Measurements from ENCODE around the gene SHD. TPM values are rescaled to one million over a fixed set of nuclear protein-coding genes. Genes with fewer than 3 reads are reported as not detected.

SHD gene
- total RNA-seq, 2 donors from 2014 or later = 2.8 to 6.6 TPM

- WGBS, 2 experiments (ENCODE audit: insufficient coverage in 1 of 2, insufficient read length in 1 of 2) = 85 to 93% methylated on average over 8 to 11 of the region's 12 CpGs
- peaks cover 13% of the 10 kb centered on the region for H3K9me3 Mint-ChIP-seq
- no peak overlapping the region for H3K27ac Mint-ChIP-seq
- H3K4me3 ChIP-seq (ENCODE audit: low read length) = no peak overlapping the region
- H3K36me3 Mint-ChIP-seq (ENCODE audit: low read depth) = peaks cover 58% of the 10 kb centered on the region
- peaks cover 5% of the 10 kb centered on the region for H3K36me3 ChIP-seq (ENCODE audit: control insufficient read depth, insufficient read depth, low read length)
- H3K4me3 Mint-ChIP-seq = no peak overlapping the region
- no peak overlapping the region for H3K9ac ChIP-seq (ENCODE audit: extremely low read depth, low read length, poor library complexity, severe bottlenecking)
- no peak for TF ChIP-seq CTCF (conservative IDR thresholded peaks at IDR 0.05)
- no peak for DNase-seq
- H3K27ac ChIP-seq (ENCODE audit: low read depth, low read length) = no peak overlapping the region
- H3K4me1 Mint-ChIP-seq = no peaks in the 10 kb centered on the region
- H3K27me3 ChIP-seq (ENCODE audit: control insufficient read depth, insufficient read depth, low read length, poor library complexity, severe bottlenecking) = no peaks in the 10 kb centered on the region
- H3K9me3 ChIP-seq (ENCODE audit: control insufficient read depth, low read length) = no peaks in the 10 kb centered on the region
- H3K27me3 Mint-ChIP-seq (ENCODE audit: insufficient read depth) = no peaks in the 10 kb centered on the region
- no peaks in the 10 kb centered on the region for H3K4me1 ChIP-seq (ENCODE audit: control insufficient read depth, insufficient read depth, low read length)
These were observed 34.9 kb downstream of the SHD start for GRCh38 chr19:4313847-4314490.

- no peak overlapping the region for H3K27ac Mint-ChIP-seq
- peaks cover 31% of the 10 kb centered on the region for H3K9me3 Mint-ChIP-seq
- DNase-seq = no peak
- Histone ChIP-seq H3K36me3 (ENCODE audit: control insufficient read depth, insufficient read depth, low read length) (no peaks in the 10 kb centered on the region), H3K9ac (ENCODE audit: extremely low read depth, low read length, poor library complexity, severe bottlenecking) (no peak overlapping the region), H3K27me3 (ENCODE audit: control insufficient read depth, insufficient read depth, low read length, poor library complexity, severe bottlenecking) (no peaks in the 10 kb centered on the region), H3K4me3 (ENCODE audit: low read length) (no peak overlapping the region), H3K9me3 (ENCODE audit: control insufficient read depth, low read length) (peaks cover 10% of the 10 kb centered on the region), H3K27ac (ENCODE audit: low read depth, low read length) (no peak overlapping the region), H3K4me1 (ENCODE audit: control insufficient read depth, insufficient read depth, low read length) (no peaks in the 10 kb centered on the region)
- no peak overlapping the region for H3K4me3 Mint-ChIP-seq
- 95 to 98% methylated on average over 7 to 9 of the region's 9 CpGs for WGBS, 2 experiments (ENCODE audit: insufficient coverage in 1 of 2, insufficient read length in 1 of 2)
- TF ChIP-seq CTCF (conservative IDR thresholded peaks at IDR 0.05) = no peak
- peaks cover 49% of the 10 kb centered on the region for H3K36me3 Mint-ChIP-seq (ENCODE audit: low read depth)
- no peaks in the 10 kb centered on the region for H3K4me1 Mint-ChIP-seq
- H3K27me3 Mint-ChIP-seq (ENCODE audit: insufficient read depth) = no peaks in the 10 kb centered on the region
These were observed 37.9 kb downstream of the SHD start for GRCh38 chr19:4316956-4317355.

GRCh38 chr19:4318460-4318859 lies 39.4 kb downstream of the SHD start:
- peaks cover 10% of the 10 kb centered on the region for H3K9me3 ChIP-seq (ENCODE audit: control insufficient read depth, low read length)
- H3K27ac ChIP-seq (ENCODE audit: low read depth, low read length) = no peak overlapping the region
- no peak overlapping the region for H3K9ac ChIP-seq (ENCODE audit: extremely low read depth, low read length, poor library complexity, severe bottlenecking)
- H3K4me3 ChIP-seq (ENCODE audit: low read length) = no peak overlapping the region
- no peak overlapping the region for H3K4me3 Mint-ChIP-seq
- H3K4me1 Mint-ChIP-seq = no peaks in the 10 kb centered on the region
- no peaks in the 10 kb centered on the region for H3K4me1 ChIP-seq (ENCODE audit: control insufficient read depth, insufficient read depth, low read length)
- no peaks in the 10 kb centered on the region for H3K27me3 ChIP-seq (ENCODE audit: control insufficient read depth, insufficient read depth, low read length, poor library complexity, severe bottlenecking)
- H3K9me3 Mint-ChIP-seq = peaks cover 31% of the 10 kb centered on the region
- H3K36me3 Mint-ChIP-seq (ENCODE audit: low read depth) = peaks cover 44% of the 10 kb centered on the region
- H3K36me3 ChIP-seq (ENCODE audit: control insufficient read depth, insufficient read depth, low read length) = no peaks in the 10 kb centered on the region
- H3K27me3 Mint-ChIP-seq (ENCODE audit: insufficient read depth) = no peaks in the 10 kb centered on the region
- DNase-seq = no peak
- no peak for TF ChIP-seq CTCF (conservative IDR thresholded peaks at IDR 0.05)
- WGBS, 2 experiments (ENCODE audit: insufficient coverage in 1 of 2, insufficient read length in 1 of 2) = 87 to 96% methylated on average over 4 to 7 of the region's 7 CpGs
- H3K27ac Mint-ChIP-seq = no peak overlapping the region

Measured in endodermal cell (in vitro differentiated cells).